DOHH2 (cell line): Measurements from ENCODE around the gene MUC6.

Experiments
- H3F3A ChIP-seq: fragments of 200-600 bp; sonication (generic), shearing (Covaris generic); 2 replicates; pipeline ENCODE4 v1.6.0; 2016; ENCODE audit warnings: antibody characterized with exemption, mild to moderate bottlenecking; ENCODE audit not compliant: control insufficient read depth, insufficient read depth
- H3K27ac ChIP-seq: fragments of 200-600 bp; sonication (generic); 2 replicates; pipeline ENCODE4 v1.5.1; 2014; ENCODE audit warnings: low read depth, mild to moderate bottlenecking, low read length, moderate library complexity
- H3K27me3 ChIP-seq: fragments of 200-600 bp; sonication (generic); 2 replicates; pipeline ENCODE4 v1.6.1; 2014; ENCODE audit warnings: mild to moderate bottlenecking, low read length, mixed read lengths; ENCODE audit not compliant: control insufficient read depth
- H3K36me3 ChIP-seq: fragments of 200-600 bp; sonication (generic); 2 replicates; pipeline ENCODE4 v1.6.1; 2014; ENCODE audit warnings: mild to moderate bottlenecking, low read length, moderate library complexity, mixed read lengths; ENCODE audit not compliant: control insufficient read depth
- H3K4me1 ChIP-seq: fragments of 200-600 bp; sonication (generic); 2 replicates; pipeline ENCODE4 v1.6.1; 2014; ENCODE audit warnings: mild to moderate bottlenecking, low read length, mixed read lengths; ENCODE audit not compliant: control insufficient read depth
- H3K4me2 ChIP-seq: fragments of 200-600 bp; sonication (generic); 2 replicates; pipeline ENCODE4 v1.6.0; 2014; ENCODE audit warnings: mild to moderate bottlenecking, low read length, moderate library complexity
- H3K4me3 ChIP-seq: fragments of 200-600 bp; sonication (generic); 2 replicates; pipeline ENCODE4 v1.5.1; 2014; ENCODE audit warnings: mild to moderate bottlenecking, low read length, mixed read lengths
- H3K79me2 ChIP-seq: fragments of 200-600 bp; sonication (generic); 2 replicates; pipeline ENCODE4 v1.6.1; 2014; ENCODE audit warnings: mild to moderate bottlenecking, low read length, mixed read lengths; ENCODE audit not compliant: control insufficient read depth
- H3K9me2 ChIP-seq: fragments of 200-600 bp; sonication (generic); replicated peaks from 2 replicates; pipeline ENCODE4 v1.6.1; 2014; ENCODE audit warnings: mild to moderate bottlenecking, low read length, mixed read lengths; ENCODE audit not compliant: control insufficient read depth
- H3K9me3 ChIP-seq: fragments of 200-600 bp; sonication (generic); 2 replicates; pipeline ENCODE4 v1.6.1; 2014; ENCODE audit warnings: antibody characterized with exemption, low read length, mixed read lengths; ENCODE audit not compliant: control insufficient read depth, insufficient read depth
- H4K20me1 ChIP-seq: fragments of 200-600 bp; sonication (generic); 2 replicates; pipeline ENCODE4 v1.6.0; 2014; ENCODE audit warnings: low read depth, mild to moderate bottlenecking, antibody characterized with exemption, low read length, moderate library complexity; ENCODE audit not compliant: control insufficient read depth, insufficient read depth
- CTCF ChIP-seq: fragments of 200-600 bp; sonication (generic); IDR thresholded peaks from one replicate; pipeline ENCODE4 v1.5.1; 2014; ENCODE audit warnings: antibody characterized with exemption, mild to moderate bottlenecking, low read depth, low read length; ENCODE audit not compliant: poor library complexity, severe bottlenecking
- EZH2phosphoT487 ChIP-seq: fragments of 200-600 bp; sonication (generic); IDR thresholded peaks from 2 replicates; pipeline ENCODE4 v1.6.1; 2017; ENCODE audit warnings: borderline replicate concordance, mild to moderate bottlenecking, antibody characterized with exemption, low read length, moderate library complexity, mixed read lengths

Gene MUC6

DNA sequence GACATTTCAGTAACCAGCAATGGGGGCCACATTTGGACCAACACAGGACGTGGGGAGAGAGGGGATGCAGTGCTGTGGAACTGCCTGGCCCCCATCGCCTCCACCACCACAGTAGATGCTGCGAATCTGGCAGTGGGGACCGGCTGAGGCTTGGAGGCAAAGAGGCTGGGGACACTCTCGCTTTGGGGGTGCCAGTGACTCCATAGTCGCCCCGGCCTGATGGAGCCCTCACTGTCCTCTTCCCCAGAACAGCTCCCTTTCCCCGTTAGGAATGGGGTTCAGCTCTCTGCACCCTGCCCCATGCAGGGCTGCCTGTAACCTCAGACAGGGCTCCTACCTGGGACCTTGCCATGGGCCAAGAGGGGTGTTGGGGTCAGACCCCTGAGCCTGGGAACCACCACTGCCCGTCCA is 36.3 kb upstream of the MUC6 start:
- Histone ChIP-seq H3K27me3 (no peaks in the 10 kb centered on the region), H3K36me3 (no peaks in the 10 kb centered on the region), H3K9me2 (no peaks in the 10 kb centered on the region), H3K4me1 (no peaks in the 10 kb centered on the region), H3K79me2 (no peaks in the 10 kb centered on the region), H4K20me1 (no peaks in the 10 kb centered on the region), H3K9me3 (peaks cover 5% of the 10 kb centered on the region; the same call in 1 of the 2 replicates), H3K27ac (no peak overlapping the region), H3F3A (no peaks in the 10 kb centered on the region), H3K4me2 (no peak overlapping the region), H3K4me3 (no peak overlapping the region)
- TF ChIP-seq EZH2phosphoT487 (no peak), CTCF (no peak)

- Histone ChIP-seq H3K4me3 (no peak overlapping the region), H3K4me2 (no peak overlapping the region), H3K36me3 (no peaks in the 10 kb centered on the region), H3K27ac (no peak overlapping the region), H3K79me2 (no peaks in the 10 kb centered on the region), H3K27me3 (no peaks in the 10 kb centered on the region), H3K9me3 (no peaks in the 10 kb centered on the region; the same call in 1 of the 2 replicates), H3K9me2 (no peaks in the 10 kb centered on the region), H3F3A (no peaks in the 10 kb centered on the region), H3K4me1 (no peaks in the 10 kb centered on the region), H4K20me1 (no peaks in the 10 kb centered on the region)
- no peak for TF ChIP-seq EZH2phosphoT487
- TF ChIP-seq CTCF: no peak
Observed at GRCh38 chr11:1072116-1072820, 35.8 kb upstream of the MUC6 start.

- no peaks in the 10 kb centered on the region for H3K9me2 ChIP-seq
- H3K4me1 ChIP-seq: no peaks in the 10 kb centered on the region
- H3K27me3 ChIP-seq: no peaks in the 10 kb centered on the region
- H3K79me2 ChIP-seq: no peaks in the 10 kb centered on the region
- TF ChIP-seq EZH2phosphoT487: no peak
- TF ChIP-seq CTCF: no peak
- no peaks in the 10 kb centered on the region for H3K36me3 ChIP-seq
- no peaks in the 10 kb centered on the region for H3F3A ChIP-seq
- H3K9me3 ChIP-seq: no peaks in the 10 kb centered on the region; the same call in 1 of the 2 replicates
- H3K4me2 ChIP-seq: no peak overlapping the region
- H3K27ac ChIP-seq: no peak overlapping the region
- no peak overlapping the region for H3K4me3 ChIP-seq
- H4K20me1 ChIP-seq: no peaks in the 10 kb centered on the region
Observed at GRCh38 chr11:1071571-1072115, 35.1 kb upstream of the MUC6 start.
